ENCODE data around the gene CD99L2. TPM values are rescaled to one million over a fixed set of nuclear protein-coding genes. Genes with fewer than 3 reads are reported as not detected.

CD99L2 gene
- total RNA-seq, 2 donors from 2014 or later: 75.6 to 83.8 TPM

GRCh38 chrX:150765782-150766350, 132.6 kb downstream of the CD99L2 start:
- ATAC-seq (ENCODE audit: insufficient number of reproducible peaks, low FRiP score, low read depth) (no peak), DNase-seq (ENCODE audit: low spot score) (no peak)
- Histone ChIP-seq H3K9me3 (no peaks in the 10 kb centered on the region), H3K27ac (no peak overlapping the region), H3K4me3 (no peak overlapping the region), H3K36me3 (peaks cover 4% of the 10 kb centered on the region), H3K4me1 (ENCODE audit: control insufficient read depth in 1 of 2, low read depth in 2 of 2) (no peaks in the 10 kb centered on the region), H3K27me3 (replicated peaks; ENCODE audit: insufficient read depth) (no peaks in the 10 kb centered on the region)
- TF ChIP-seq CTCF (IDR thresholded peaks at IDR 0.05): no peak

- Histone ChIP-seq H3K36me3 (peaks cover under 1% of the 10 kb centered on the region), H3K4me3 (no peak overlapping the region), H3K9me3 (no peaks in the 10 kb centered on the region), H3K27ac (no peak overlapping the region), H3K4me1 (ENCODE audit: control insufficient read depth in 1 of 2, low read depth in 2 of 2) (no peaks in the 10 kb centered on the region), H3K27me3 (replicated peaks; ENCODE audit: insufficient read depth) (no peaks in the 10 kb centered on the region)
- DNase-seq (ENCODE audit: low spot score) (no peak), ATAC-seq (ENCODE audit: insufficient number of reproducible peaks, low FRiP score, low read depth) (no peak)
- no peak for TF ChIP-seq CTCF (IDR thresholded peaks at IDR 0.05)
Observed at GRCh38 chrX:150765237-150765636, 133.2 kb downstream of the CD99L2 start.

GRCh38 chrX:150763810-150764209, 134.7 kb downstream of the CD99L2 start:
- Histone ChIP-seq H3K36me3 (no peaks in the 10 kb centered on the region), H3K27me3 (replicated peaks; ENCODE audit: insufficient read depth) (no peaks in the 10 kb centered on the region), H3K4me3 (no peak overlapping the region), H3K4me1 (ENCODE audit: control insufficient read depth in 1 of 2, low read depth in 2 of 2) (no peaks in the 10 kb centered on the region), H3K27ac (no peak overlapping the region), H3K9me3 (no peaks in the 10 kb centered on the region)
- DNase-seq (ENCODE audit: low spot score) (no peak), ATAC-seq (ENCODE audit: insufficient number of reproducible peaks, low FRiP score, low read depth) (no peak)
- TF ChIP-seq CTCF (IDR thresholded peaks at IDR 0.05): no peak

DNA sequence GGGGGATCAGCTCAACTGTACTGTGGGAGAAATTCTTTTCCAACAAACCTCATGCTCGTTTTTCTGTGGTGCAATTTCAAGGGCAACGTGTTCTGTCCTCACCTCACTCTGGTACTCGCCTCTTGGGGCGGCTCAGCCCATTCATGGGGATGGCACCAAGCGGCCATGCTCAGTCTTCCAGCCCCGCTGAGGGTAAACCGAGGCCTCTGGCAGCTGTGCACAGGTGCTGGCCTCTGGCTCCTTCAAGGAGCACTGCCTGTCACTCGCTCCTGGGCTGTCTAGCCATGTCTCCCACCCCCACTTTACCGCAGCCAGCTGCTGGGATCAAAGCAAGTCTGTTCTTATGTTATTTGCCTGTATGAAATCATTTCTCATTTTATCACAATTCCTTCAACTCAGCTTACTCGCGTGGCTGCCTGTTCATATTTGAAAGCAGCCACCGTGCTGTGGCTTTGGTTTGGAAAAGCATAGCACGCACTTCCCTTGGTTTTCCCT, 135.1 kb downstream of the CD99L2 start:
- no peaks in the 10 kb centered on the region for H3K9me3 ChIP-seq
- ATAC-seq (ENCODE audit: insufficient number of reproducible peaks, low FRiP score, low read depth): no peak
- no peaks in the 10 kb centered on the region for H3K4me1 ChIP-seq (ENCODE audit: control insufficient read depth in 1 of 2, low read depth in 2 of 2)
- DNase-seq (ENCODE audit: low spot score): no peak
- H3K36me3 ChIP-seq: no peaks in the 10 kb centered on the region
- no peaks in the 10 kb centered on the region for H3K27me3 ChIP-seq (replicated peaks; ENCODE audit: insufficient read depth)
- no peak for TF ChIP-seq CTCF (IDR thresholded peaks at IDR 0.05)
- no peak overlapping the region for H3K4me3 ChIP-seq
- H3K27ac ChIP-seq: no peak overlapping the region

DNA sequence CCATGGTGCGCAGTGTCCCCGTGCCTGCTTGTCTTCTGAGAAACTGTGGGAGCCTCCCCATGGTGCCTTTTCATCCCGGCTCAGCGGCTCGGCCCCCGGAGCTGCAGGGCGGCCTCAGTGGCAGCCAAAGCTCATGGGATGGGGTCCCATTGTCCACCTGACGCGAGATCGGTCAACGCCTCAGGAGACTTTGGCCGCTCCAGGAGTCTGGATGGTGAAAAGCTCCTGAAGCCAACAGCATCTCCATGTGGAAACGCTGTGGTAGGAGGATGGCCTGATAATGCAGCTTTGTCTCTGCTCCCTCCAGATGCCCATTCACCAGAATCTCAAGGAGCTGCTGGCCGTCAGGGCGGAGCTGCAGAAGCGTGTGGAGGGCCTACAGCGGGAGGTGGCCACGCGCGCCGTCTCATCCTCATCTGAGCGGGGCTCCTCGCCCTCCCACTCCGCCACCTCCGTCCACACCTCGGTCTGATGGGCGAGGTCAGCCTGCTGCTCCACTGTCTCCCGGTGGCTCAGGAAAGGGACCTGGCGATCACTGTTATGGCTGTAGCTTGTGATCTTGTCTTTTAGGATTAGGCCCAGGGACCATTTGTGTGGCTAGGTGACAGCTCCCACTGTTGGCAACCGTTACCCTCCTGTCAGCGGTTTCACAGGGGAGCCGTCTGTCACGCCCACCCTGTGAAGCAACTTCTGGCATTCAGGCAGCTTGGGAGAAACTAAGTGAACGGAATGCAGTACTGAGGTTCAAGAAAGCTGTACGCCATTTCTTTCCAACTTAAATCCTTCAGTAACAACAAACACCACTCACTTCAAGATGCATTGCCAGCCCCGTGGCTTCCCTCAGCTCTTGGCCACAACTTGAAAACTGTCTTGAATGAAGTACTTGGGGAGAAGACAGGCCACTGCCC, 136.0 kb downstream of the CD99L2 start:
- Histone ChIP-seq H3K4me3 (no peak overlapping the region), H3K36me3 (no peaks in the 10 kb centered on the region), H3K4me1 (ENCODE audit: control insufficient read depth in 1 of 2, low read depth in 2 of 2) (no peaks in the 10 kb centered on the region), H3K27me3 (replicated peaks; ENCODE audit: insufficient read depth) (no peaks in the 10 kb centered on the region), H3K27ac (no peak overlapping the region), H3K9me3 (no peaks in the 10 kb centered on the region)
- ATAC-seq (ENCODE audit: insufficient number of reproducible peaks, low FRiP score, low read depth) (no peak), DNase-seq (ENCODE audit: low spot score) (no peak)
- TF ChIP-seq CTCF (IDR thresholded peaks at IDR 0.05): no peak

All from thoracic aorta (tissue), 2 donors.